H9 (cell line): ENCODE data around the gene DCPS. TPM values are rescaled to one million over a fixed set of nuclear protein-coding genes. Genes with fewer than 3 reads are reported as not detected.

ENCODE experiments used
- DNase-seq: peaks from one replicate; pipeline ENCODE4 v3.0.0-alpha.2; 2017
- H2AFZ ChIP-seq: one replicate; pipeline ENCODE4 v1.6.1; 2013; ENCODE audit warnings: mild to moderate bottlenecking, low read length, control low read depth, moderate library complexity
- H2AK5ac ChIP-seq: 2 replicates; pipeline ENCODE4 v1.6.1; 2013; ENCODE audit warnings: low read length, control low read depth, mixed read lengths; ENCODE audit not compliant: insufficient read length
- H2BK120ac ChIP-seq: one replicate; pipeline ENCODE4 v1.6.1; 2013; ENCODE audit warnings: low read depth, mild to moderate bottlenecking, low read length, control low read depth, inconsistent platforms; ENCODE audit not compliant: poor library complexity, severe bottlenecking
- H2BK12ac ChIP-seq: 2 replicates; pipeline ENCODE4 v1.6.1; 2013; ENCODE audit warnings: low read length, control low read depth, mixed read lengths, low read depth; ENCODE audit not compliant: insufficient read length
- H2BK15ac ChIP-seq: 2 replicates; pipeline ENCODE4 v1.6.1; 2013; ENCODE audit warnings: low read depth, low read length, control low read depth
- H2BK20ac ChIP-seq: one replicate; pipeline ENCODE4 v1.6.1; 2013; ENCODE audit warnings: low read depth, mild to moderate bottlenecking, low read length, control low read depth, inconsistent platforms; ENCODE audit not compliant: poor library complexity, severe bottlenecking
- H2BK5ac ChIP-seq: 2 replicates; pipeline ENCODE4 v1.6.1; 2013; ENCODE audit warnings: low read length, control low read depth, mixed read lengths; ENCODE audit not compliant: insufficient read length
- H3K14ac ChIP-seq: 2 replicates; pipeline ENCODE4 v1.6.1; 2013; ENCODE audit warnings: low read length, control low read depth; ENCODE audit not compliant: insufficient read depth
- H3K18ac ChIP-seq: 2 replicates; pipeline ENCODE4 v1.6.1; 2013; ENCODE audit warnings: low read depth, mild to moderate bottlenecking, mixed read lengths, low read length, control low read depth; ENCODE audit not compliant: insufficient read length
- H3K23ac ChIP-seq: 2 replicates; pipeline ENCODE4 v1.6.1; 2013; ENCODE audit warnings: low read length, control low read depth, mixed read lengths, low read depth; ENCODE audit not compliant: insufficient read length
- H3K23me2 ChIP-seq: 2 replicates; pipeline ENCODE4 v1.6.1; 2013; ENCODE audit warnings: low read depth, mild to moderate bottlenecking, mixed read lengths, low read length, control low read depth; ENCODE audit not compliant: insufficient read length, poor library complexity, severe bottlenecking
- H3K27ac ChIP-seq: 2 replicates; pipeline ENCODE4 v1.5.1; 2013; ENCODE audit warnings: low read length, control low read depth, mixed read lengths, low read depth; ENCODE audit not compliant: insufficient read length
- H3K27me3 ChIP-seq: 2 replicates; pipeline ENCODE4 v1.6.1; 2013; ENCODE audit warnings: low read length, control low read depth, inconsistent platforms; ENCODE audit not compliant: insufficient read depth
- H3K4ac ChIP-seq: 2 replicates; pipeline ENCODE4 v1.6.1; 2013; ENCODE audit warnings: low read depth, mild to moderate bottlenecking, control low read depth, inconsistent platforms, low read length, moderate library complexity
- H3K4me1 ChIP-seq: 2 replicates; pipeline ENCODE4 v1.6.1; 2013; ENCODE audit warnings: low read length, control low read depth, inconsistent platforms; ENCODE audit not compliant: insufficient read depth
- H3K4me2 ChIP-seq: 2 replicates; pipeline ENCODE4 v1.6.1; 2013; ENCODE audit warnings: low read length, control low read depth, mixed read lengths; ENCODE audit not compliant: insufficient read length, insufficient read depth
- H3K56ac ChIP-seq: 2 replicates; pipeline ENCODE4 v1.6.1; 2013; ENCODE audit warnings: low read depth, mild to moderate bottlenecking, mixed read lengths, low read length, control low read depth; ENCODE audit not compliant: insufficient read length
- H3K79me1 ChIP-seq: 2 replicates; pipeline ENCODE4 v1.6.1; 2013; ENCODE audit warnings: low read depth, mild to moderate bottlenecking, moderate library complexity, low read length, control low read depth, inconsistent platforms; ENCODE audit not compliant: insufficient read depth, poor library complexity, severe bottlenecking
- H3K79me2 ChIP-seq: 2 replicates; pipeline ENCODE4 v1.6.1; 2013; ENCODE audit warnings: low read length, control low read depth, inconsistent platforms; ENCODE audit not compliant: insufficient read depth
- H3K9ac ChIP-seq: 2 replicates; pipeline ENCODE4 v1.6.1; 2013; ENCODE audit warnings: low read length, control low read depth, mixed read lengths; ENCODE audit not compliant: insufficient read length; ENCODE audit errors: extremely low read depth
- H3K9me3 ChIP-seq: one replicate; pipeline ENCODE4 v1.6.1; 2013; ENCODE audit warnings: low read depth, low read length, inconsistent platforms; ENCODE audit not compliant: control insufficient read depth
- H3T11ph ChIP-seq: one replicate; pipeline ENCODE4 v1.6.1; 2013; ENCODE audit warnings: mild to moderate bottlenecking, low read length, control low read depth, inconsistent platforms
- H4K20me1 ChIP-seq: one replicate; pipeline ENCODE4 v1.6.1; 2013; ENCODE audit not compliant: control insufficient read depth, insufficient read length, insufficient read depth
- H4K5ac ChIP-seq: 2 replicates; pipeline ENCODE4 v1.6.1; 2013; ENCODE audit warnings: low read depth, mild to moderate bottlenecking, mixed read lengths, low read length, control low read depth; ENCODE audit not compliant: insufficient read length
- H4K8ac ChIP-seq: replicated peaks from 2 replicates; pipeline ENCODE4 v1.6.1; 2013; ENCODE audit warnings: low read length, control low read depth, mixed read lengths, low read depth; ENCODE audit not compliant: insufficient read length
- H4K91ac ChIP-seq: 2 replicates; pipeline ENCODE4 v1.6.1; 2013; ENCODE audit warnings: low read depth, mild to moderate bottlenecking, moderate library complexity, mixed read lengths, low read length, control low read depth; ENCODE audit not compliant: insufficient read length
- H3K27ac Mint-ChIP-seq, 3 experiments: 2 replicates in 2 of 3; 3 replicates in 1 of 3; pipeline ENCODE4 v1.8.0; 2020 to 2021; ENCODE audit warnings: mixed read lengths in 3 of 3, mild to moderate bottlenecking in 1 of 3, moderate library complexity in 1 of 3
- H3K27me3 Mint-ChIP-seq: 2 replicates; pipeline ENCODE4 v1.8.0; 2021; ENCODE audit warnings: low read depth, mild to moderate bottlenecking, moderate library complexity, mixed read lengths
- H3K36me3 Mint-ChIP-seq, 3 experiments: 2 replicates in 2 of 3; 3 replicates in 1 of 3; pipeline ENCODE4 v1.8.0; 2020 to 2021; ENCODE audit warnings: low read depth in 3 of 3, mixed read lengths in 3 of 3; ENCODE audit not compliant: insufficient read depth in 1 of 3
- H3K4me1 Mint-ChIP-seq, 2 experiments: 2 replicates each; pipeline ENCODE4 v1.8.0; 2020; ENCODE audit warnings: mixed read lengths in 2 of 2
- H3K4me3 Mint-ChIP-seq, 2 experiments: 2 replicates in 1 of 2; 3 replicates in 1 of 2; pipeline ENCODE4 v1.8.0; 2020 to 2021; ENCODE audit warnings: mild to moderate bottlenecking in 2 of 2, mixed read lengths in 2 of 2, moderate library complexity in 1 of 2
- H3K9me3 Mint-ChIP-seq, 2 experiments: 2 replicates in 1 of 2; 3 replicates in 1 of 2; pipeline ENCODE4 v1.8.0; 2020; ENCODE audit warnings: mild to moderate bottlenecking in 2 of 2, mixed read lengths in 2 of 2, moderate library complexity in 1 of 2
- CTCF ChIP-seq: fragments of 200-600 bp; sonication (generic); conservative IDR thresholded peaks from 3 replicates; pipeline ENCODE4 v1.8.0; 2021; ENCODE audit warnings: antibody characterized with exemption, mild to moderate bottlenecking
- WGBS: extraction: QIAGEN DNeasy Blood & Tissue Kit; methylation state at CpG from one replicate; pipeline ENCODE4 v1.1.7; 2013; ENCODE audit warnings: missing lambda C conversion rate, low lambda C conversion rate, mixed read lengths; ENCODE audit not compliant: insufficient read length; ENCODE audit errors: extremely low coverage; 5-methylcytosine and 5-hydroxymethylcytosine counted together
- total RNA-seq: library from RNA; stranded (reverse); gene quantifications from 2 replicates; pipeline ENCODE4 v1.2.1, GENCODE V29; 2021

DCPS gene
- total RNA-seq, 1 experiment from 2014 or later, result 27.7 TPM

GRCh38 chr11:126317756-126318573 is 14.1 kb downstream of the DCPS start:
- peak overlapping the region in 1 of 3 experiments; percentile 53; a peak in 1 of 7 replicates for H3K27ac Mint-ChIP-seq
- Histone ChIP-seq H3K4ac (no peak overlapping the region), H2AK5ac (peak overlapping the region; percentile 33), H3K4me2 (no peak overlapping the region), H3K79me2 (no peaks in the 10 kb centered on the region), H2BK12ac (no peak overlapping the region), H4K5ac (no peak overlapping the region), H3K9me3 (no peaks in the 10 kb centered on the region), H3K14ac (no peak overlapping the region), H3K4me1 (no peaks in the 10 kb centered on the region), H3K23ac (no peak overlapping the region), H4K8ac (peak overlapping the region; percentile 57), H3K56ac (no peak overlapping the region), H2BK120ac (no peak overlapping the region), H3K18ac (no peak overlapping the region), H2BK20ac (no peak overlapping the region), H3K79me1 (no peaks in the 10 kb centered on the region), H4K20me1 (peaks cover 2% of the 10 kb centered on the region), H3T11ph (no peak overlapping the region), H2AFZ (no peak overlapping the region), H3K23me2 (no peaks in the 10 kb centered on the region), H3K27ac (no peak overlapping the region), H3K9ac (no peak overlapping the region), H2BK15ac (no peak overlapping the region), H2BK5ac (no peak overlapping the region), H4K91ac (no peak overlapping the region), H3K27me3 (no peaks in the 10 kb centered on the region)
- WGBS, result no CpG with 5 or more reads among the region's 14 CpGs
- no peak for TF ChIP-seq CTCF
- no peaks in the 10 kb centered on the region for H3K4me1 Mint-ChIP-seq
- no peak for DNase-seq
- H3K9me3 Mint-ChIP-seq, result no peaks in the 10 kb centered on the region
- peaks cover 9 to 23% (median 22%) of the 10 kb centered on the region in 3 experiments; a peak in 6 of 7 replicates for H3K36me3 Mint-ChIP-seq
- H3K27me3 Mint-ChIP-seq, result no peaks in the 10 kb centered on the region; the same call in 1 of the 2 replicates
- H3K4me3 Mint-ChIP-seq, result no peak overlapping the region
